Activated CD4-positive, alpha-beta T cell treated with anti-CD3 and anti-CD28 coated beads for 36 hours (primary cell): ENCODE results near the gene HDAC4. TPM values are rescaled to one million over a fixed set of nuclear protein-coding genes. Genes with fewer than 3 reads are reported as not detected.

Experiments
- ATAC-seq: fragments of 200-7000 bp; cut with Tn5 transposase; one replicate; pipeline ENCODE4 v1.10.0; 2021; ENCODE audit warnings: mild to moderate bottlenecking, moderate library complexity
- CTCF ChIA-PET: fragments of 350-600 bp; sonication (Branson Sonifier 250); formaldehyde crosslinking; loops from one replicate; lab custom pipeline; 2021; ENCODE audit warnings: antibody characterized with exemption; lab: Charles Lee
- POLR2A ChIA-PET: fragments of 350-600 bp; sonication (Branson Sonifier 250); formaldehyde crosslinking; loops from one replicate; lab custom pipeline; 2021; ENCODE audit warnings: antibody characterized with exemption, inconsistent platforms; lab: Charles Lee
- DNase-seq: peaks from one replicate; pipeline ENCODE4 v3.0.0-alpha.2; 2020
- H3K27ac Mint-ChIP-seq: one replicate; pipeline ENCODE4 v1.8.0; 2021; ENCODE audit warnings: mixed read lengths
- H3K27me3 Mint-ChIP-seq: one replicate; pipeline ENCODE4 v1.8.0; 2021; ENCODE audit warnings: mixed read lengths
- H3K36me3 Mint-ChIP-seq: one replicate; pipeline ENCODE4 v1.8.0; 2021; ENCODE audit warnings: low read depth, mixed read lengths
- H3K4me1 Mint-ChIP-seq: one replicate; pipeline ENCODE4 v1.8.0; 2021; ENCODE audit warnings: mixed read lengths
- H3K4me3 Mint-ChIP-seq: one replicate; pipeline ENCODE4 v1.8.0; 2021; ENCODE audit warnings: mild to moderate bottlenecking, moderate library complexity, mixed read lengths
- H3K9me3 Mint-ChIP-seq: one replicate; pipeline ENCODE4 v1.8.0; 2021; ENCODE audit warnings: low read depth, mixed read lengths
- intact Hi-C, 2 experiments: fragments of 100-400 bp; cut with DNase I in 1 of 2; cut with micrococcal nuclease in 1 of 2; formaldehyde crosslinking; loops; one replicate each; pipeline versions ENCODE4 v1.14.2 to v1.15.1; 2022 to 2024; cut with DNase I, micrococcal nuclease
- total RNA-seq, 2 experiments: library from RNA; stranded (reverse); gene quantifications; one replicate each; pipeline ENCODE4 v1.2.3, GENCODE V29; 2021

HDAC4 gene
- total RNA-seq, 2 experiments from 2014 or later: 25.4 to 30.4 TPM

DNA sequence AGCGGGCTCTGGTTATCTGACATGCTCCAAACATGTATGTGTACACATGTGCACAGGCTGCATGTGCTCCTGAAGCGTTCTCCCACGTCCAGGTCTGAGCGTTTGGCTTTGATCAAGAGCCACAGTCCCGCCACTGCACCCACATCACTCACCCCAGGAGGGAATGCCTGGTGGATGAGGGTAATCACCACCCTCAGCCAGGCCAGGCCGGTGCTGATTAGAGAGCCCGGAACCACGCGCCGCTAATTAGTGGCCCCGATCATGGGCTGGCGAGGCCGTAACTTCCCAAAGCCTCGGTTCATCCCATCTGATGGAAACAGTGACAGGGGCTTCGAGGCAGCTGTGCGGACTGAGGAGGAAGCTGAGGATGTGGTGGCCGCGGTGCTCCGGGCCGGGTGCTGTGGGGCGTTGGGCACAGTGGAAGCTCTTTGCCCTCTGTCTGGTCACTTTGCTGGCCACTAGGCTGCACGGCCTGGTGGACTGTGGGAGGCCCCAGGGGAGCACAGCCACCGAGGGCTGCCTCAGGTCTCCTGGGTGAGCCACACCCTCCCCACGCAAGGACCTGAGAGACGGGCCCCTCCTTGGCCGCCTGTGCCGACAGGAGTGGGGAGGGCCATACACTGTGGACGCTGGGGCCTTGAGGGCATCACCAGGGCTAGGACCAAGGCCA, 333.5 kb downstream of the HDAC4 start:
- H3K4me1 Mint-ChIP-seq: peaks cover 3% of the 10 kb centered on the region
- ATAC-seq: no peak

DNA sequence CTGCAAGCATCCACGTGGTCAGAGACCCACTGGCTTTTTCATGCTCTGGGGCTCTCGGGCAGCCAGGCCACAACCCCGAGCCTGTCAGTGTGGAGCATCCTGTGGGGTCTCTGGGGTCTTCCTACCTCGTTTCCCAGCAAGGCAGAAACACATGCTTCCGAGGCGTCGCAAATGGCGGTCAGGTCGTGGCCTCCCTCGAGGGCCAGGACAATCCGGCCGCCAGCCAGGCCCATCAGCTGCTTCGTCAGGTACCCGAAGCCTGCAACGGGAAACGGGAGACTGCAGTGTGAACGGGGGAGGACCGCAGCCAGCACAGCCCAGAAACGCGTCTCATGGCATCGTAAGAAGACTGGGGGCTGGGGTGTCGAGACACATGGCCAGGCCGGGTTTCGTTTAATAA, 334.2 kb downstream of the HDAC4 start:
- no peak overlapping the region for H3K27ac Mint-ChIP-seq
- POLR2A ChIA-PET: no interaction called here

More for the DNA sequence above, 333.5 kb downstream of the HDAC4 start:
- POLR2A ChIA-PET: no interaction called here
- CTCF ChIA-PET: interaction anchor here (0.7 kb wide), 1 partner anchor 62 kb away, joined by 3 read pairs; no protein-coding TSS in a partner anchor
- H3K27me3 Mint-ChIP-seq: no peaks in the 10 kb centered on the region
- no peak overlapping the region for H3K27ac Mint-ChIP-seq
- no peak for DNase-seq
- no peaks in the 10 kb centered on the region for H3K9me3 Mint-ChIP-seq
- peaks cover 11% of the 10 kb centered on the region for H3K36me3 Mint-ChIP-seq
- H3K4me3 Mint-ChIP-seq: no peak overlapping the region
- intact Hi-C loops: no loop called here

DNA sequence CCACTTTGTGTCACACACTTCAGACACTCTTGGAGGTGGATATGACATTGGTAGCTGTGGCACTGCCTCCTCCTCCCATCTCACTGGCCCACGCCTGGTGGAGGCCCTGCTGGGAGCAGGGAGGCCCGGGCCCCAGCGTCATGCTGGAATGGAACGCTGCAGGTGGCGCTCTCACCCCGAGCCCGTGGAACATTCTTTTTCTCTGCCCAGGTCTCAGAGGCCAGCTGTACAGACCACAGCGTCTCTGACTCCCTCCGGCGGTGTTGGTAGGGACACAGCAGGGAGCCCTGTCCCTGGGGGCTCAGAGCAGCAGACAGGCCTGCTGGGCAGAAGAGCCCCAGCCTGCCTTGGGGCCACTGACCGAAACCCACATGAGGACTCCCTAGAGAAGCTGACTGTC, 334.9 kb downstream of the HDAC4 start:
- H3K36me3 Mint-ChIP-seq: peaks cover 11% of the 10 kb centered on the region
- intact Hi-C loops: no loop called here
- ChIA-PET CTCF (interaction anchor here (0.7 kb wide), 1 partner anchor 227 kb away, joined by 3 read pairs; no protein-coding TSS in a partner anchor), POLR2A (no interaction called here)
- no peak overlapping the region for H3K4me3 Mint-ChIP-seq
- no peak for DNase-seq
- H3K4me1 Mint-ChIP-seq: peaks cover 3% of the 10 kb centered on the region
- ATAC-seq: no peak
- H3K27me3 Mint-ChIP-seq: no peaks in the 10 kb centered on the region
- no peaks in the 10 kb centered on the region for H3K9me3 Mint-ChIP-seq
- H3K27ac Mint-ChIP-seq: no peak overlapping the region

More for the DNA sequence above, 334.2 kb downstream of the HDAC4 start:
- H3K4me3 Mint-ChIP-seq: no peak overlapping the region
- no peak for DNase-seq
- peaks cover 6% of the 10 kb centered on the region for H3K36me3 Mint-ChIP-seq
- H3K4me1 Mint-ChIP-seq: peaks cover 3% of the 10 kb centered on the region
- intact Hi-C loops: no loop called here
- CTCF ChIA-PET: interaction anchor here (0.7 kb wide), 2 partner anchors 61 to 226 kb away, joined by 3 read pairs; no protein-coding TSS in a partner anchor
- H3K9me3 Mint-ChIP-seq: no peaks in the 10 kb centered on the region
- ATAC-seq: no peak
- no peaks in the 10 kb centered on the region for H3K27me3 Mint-ChIP-seq

DNA sequence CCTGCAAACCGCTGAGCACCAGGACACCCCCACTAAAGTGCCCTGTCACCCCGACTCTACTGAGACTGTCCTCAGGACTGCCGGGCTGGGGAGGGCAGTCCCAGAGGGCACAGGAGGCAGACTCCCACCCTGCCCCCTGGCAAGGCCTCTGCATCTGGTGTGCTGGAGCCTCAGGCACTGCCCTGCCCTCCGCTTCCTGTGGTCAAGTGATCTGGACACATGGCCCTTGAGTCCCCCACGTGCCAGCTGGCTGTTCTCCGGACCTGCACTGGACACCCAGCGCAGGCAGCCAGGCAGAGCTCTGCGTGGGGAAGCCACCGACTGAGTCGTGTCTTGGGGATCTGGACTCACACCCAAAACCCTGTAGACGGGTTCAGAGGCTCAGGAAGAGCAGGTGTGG, 335.3 kb downstream of the HDAC4 start:
- ATAC-seq: no peak
- intact Hi-C loops: no loop called here
- H3K36me3 Mint-ChIP-seq: peaks cover 11% of the 10 kb centered on the region
- no peak for DNase-seq
- H3K4me3 Mint-ChIP-seq: no peak overlapping the region
- peaks cover 3% of the 10 kb centered on the region for H3K4me1 Mint-ChIP-seq
- H3K27me3 Mint-ChIP-seq: no peaks in the 10 kb centered on the region
- no peak overlapping the region for H3K27ac Mint-ChIP-seq
- POLR2A ChIA-PET: no interaction called here
- no peaks in the 10 kb centered on the region for H3K9me3 Mint-ChIP-seq
- CTCF ChIA-PET: no interaction called here

DNA sequence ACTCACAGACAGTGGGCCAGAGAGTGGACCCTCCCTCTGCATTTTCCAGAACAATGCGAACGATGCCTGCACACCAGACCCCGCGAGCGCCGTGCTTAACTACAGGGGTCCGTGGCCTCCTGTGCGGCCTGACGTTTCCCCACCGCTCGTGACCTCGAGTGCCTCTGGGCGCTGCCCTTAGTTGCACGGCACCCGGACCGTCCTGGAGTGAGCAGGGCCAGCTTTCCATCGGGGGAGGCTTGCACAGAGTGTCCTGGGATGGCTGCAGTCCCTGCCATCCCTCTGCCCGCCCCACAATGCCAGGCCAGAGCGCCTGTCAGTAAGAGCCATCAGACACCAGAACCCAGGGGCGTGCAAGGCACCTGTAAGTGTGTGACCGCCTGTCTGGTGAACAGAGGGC, 335.9 kb downstream of the HDAC4 start:
- Mint-ChIP-seq H3K27me3 (no peaks in the 10 kb centered on the region), H3K27ac (no peak overlapping the region), H3K9me3 (no peaks in the 10 kb centered on the region), H3K36me3 (peaks cover 13% of the 10 kb centered on the region), H3K4me3 (no peak overlapping the region), H3K4me1 (peaks cover under 1% of the 10 kb centered on the region)
- ChIA-PET CTCF (no interaction called here), POLR2A (no interaction called here)
- DNase-seq: no peak
- ATAC-seq: no peak
- intact Hi-C loops: no loop called here

- ChIA-PET CTCF (no interaction called here), POLR2A (no interaction called here)
- ATAC-seq: no peak
- intact Hi-C loops: no loop called here
- no peak for DNase-seq
- Mint-ChIP-seq H3K4me3 (no peak overlapping the region), H3K27me3 (no peaks in the 10 kb centered on the region), H3K9me3 (no peaks in the 10 kb centered on the region), H3K27ac (no peak overlapping the region), H3K36me3 (peaks cover 13% of the 10 kb centered on the region), H3K4me1 (no peaks in the 10 kb centered on the region)
These were observed 336.6 kb downstream of the HDAC4 start for GRCh38 chr2:239064253-239064652.

DNA sequence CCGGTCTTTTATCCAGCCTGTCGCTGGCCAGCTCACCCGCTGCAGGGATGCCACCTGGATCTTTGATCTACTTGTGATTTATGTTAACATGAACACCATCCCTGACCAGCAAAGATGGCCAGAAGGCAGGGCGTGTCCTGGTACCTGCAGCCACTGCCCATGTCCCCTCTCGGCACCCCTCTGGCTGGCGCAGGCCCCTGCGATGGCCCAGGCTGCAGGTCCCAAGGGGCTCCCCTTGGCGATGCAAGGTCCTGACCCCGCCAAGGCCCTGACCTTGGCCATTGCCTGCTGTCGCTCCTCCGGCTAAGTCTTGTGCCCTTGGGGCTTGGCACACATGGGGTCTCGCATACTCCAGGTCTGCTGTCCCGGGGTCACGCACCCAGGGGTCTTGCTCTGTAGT, 338.1 kb downstream of the HDAC4 start:
- Mint-ChIP-seq H3K36me3 (peaks cover 10% of the 10 kb centered on the region), H3K4me3 (no peak overlapping the region), H3K27me3 (no peaks in the 10 kb centered on the region), H3K27ac (no peak overlapping the region), H3K9me3 (no peaks in the 10 kb centered on the region), H3K4me1 (no peaks in the 10 kb centered on the region)
- DNase-seq: no peak
- ChIA-PET CTCF (no interaction called here), POLR2A (no interaction called here)
- no peak for ATAC-seq
- intact Hi-C loops: no loop called here

GRCh38 chr2:239061824-239062570, 338.8 kb downstream of the HDAC4 start:
- Mint-ChIP-seq H3K4me1 (no peaks in the 10 kb centered on the region), H3K27me3 (no peaks in the 10 kb centered on the region), H3K9me3 (no peaks in the 10 kb centered on the region), H3K4me3 (no peak overlapping the region), H3K27ac (no peak overlapping the region), H3K36me3 (peaks cover 10% of the 10 kb centered on the region)
- ATAC-seq (no peak), DNase-seq (no peak)
- ChIA-PET CTCF (no interaction called here), POLR2A (no interaction called here)
- intact Hi-C loops: no loop called here

GRCh38 chr2:239061121-239061666, 339.6 kb downstream of the HDAC4 start:
- Mint-ChIP-seq H3K27me3 (no peaks in the 10 kb centered on the region), H3K27ac (no peak overlapping the region), H3K36me3 (peaks cover 10% of the 10 kb centered on the region), H3K4me1 (no peaks in the 10 kb centered on the region), H3K9me3 (no peaks in the 10 kb centered on the region), H3K4me3 (no peak overlapping the region)
- ATAC-seq: no peak
- CTCF ChIA-PET: no interaction called here
- POLR2A ChIA-PET: no interaction called here
- intact Hi-C loops: no loop called here
- DNase-seq: no peak

- DNase-seq: no peak
These were observed 340.1 kb downstream of the HDAC4 start for GRCh38 chr2:239060676-239061075.

DNA sequence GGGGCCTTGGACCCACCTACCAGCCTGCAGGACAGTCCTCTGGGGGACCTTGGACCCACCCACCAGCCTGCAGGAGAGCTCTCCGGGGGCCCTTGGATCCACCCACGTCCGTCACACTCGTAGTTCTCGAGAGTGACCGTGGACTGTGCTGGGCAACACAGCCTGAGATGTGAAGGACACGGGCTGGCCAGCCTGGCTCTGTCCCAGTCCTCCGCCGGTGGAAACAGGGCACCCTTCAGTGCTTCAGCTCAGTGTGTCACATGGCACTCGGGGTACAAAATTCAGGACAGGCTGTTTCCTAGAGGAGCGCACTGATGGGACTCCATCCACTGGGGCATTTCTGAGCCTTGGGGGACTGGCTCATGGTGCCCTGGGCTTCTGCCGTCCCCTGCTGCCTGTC, 341.0 kb downstream of the HDAC4 start:
- no peaks in the 10 kb centered on the region for H3K9me3 Mint-ChIP-seq
- peaks cover 12% of the 10 kb centered on the region for H3K36me3 Mint-ChIP-seq
- intact Hi-C loops: no loop called here
- DNase-seq (no peak), ATAC-seq (no peak)
- H3K4me1 Mint-ChIP-seq: no peaks in the 10 kb centered on the region
- ChIA-PET CTCF (no interaction called here), POLR2A (no interaction called here)
- no peak overlapping the region for H3K27ac Mint-ChIP-seq
- no peaks in the 10 kb centered on the region for H3K27me3 Mint-ChIP-seq
- H3K4me3 Mint-ChIP-seq: no peak overlapping the region

More at GRCh38 chr2:239060676-239061075, 340.1 kb downstream of the HDAC4 start:
- Mint-ChIP-seq H3K36me3 (peaks cover 9% of the 10 kb centered on the region), H3K27ac (no peak overlapping the region), H3K27me3 (no peaks in the 10 kb centered on the region), H3K9me3 (no peaks in the 10 kb centered on the region), H3K4me1 (no peaks in the 10 kb centered on the region), H3K4me3 (no peak overlapping the region)
- intact Hi-C loops: no loop called here
- ATAC-seq: no peak
- ChIA-PET POLR2A (no interaction called here), CTCF (no interaction called here)

GRCh38 chr2:239058766-239059165, 342.1 kb downstream of the HDAC4 start:
- no peak overlapping the region for H3K4me3 Mint-ChIP-seq
- CTCF ChIA-PET: no interaction called here
- peaks cover 13% of the 10 kb centered on the region for H3K36me3 Mint-ChIP-seq
- H3K27me3 Mint-ChIP-seq: no peaks in the 10 kb centered on the region
- intact Hi-C loops: no loop called here
- DNase-seq (no peak), ATAC-seq (no peak)
- H3K27ac Mint-ChIP-seq: no peak overlapping the region
- no peaks in the 10 kb centered on the region for H3K9me3 Mint-ChIP-seq
- POLR2A ChIA-PET: no interaction called here
- H3K4me1 Mint-ChIP-seq: no peaks in the 10 kb centered on the region
